T-helper 9 cell (primary cell): Measurements from ENCODE around the gene NDUFB6.
A peak's percentile ranks its signal among the peaks of the same experiment; 100 is the strongest.
"Not testable (repeated sequence)": the region's sequence is repeated elsewhere in the genome, so short reads cannot be mapped to it uniquely, and the experiment has no call there.

ENCODE experiments used
- DNase-seq: peaks from one replicate; pipeline ENCODE4 v3.0.0-alpha.2; 2020

Gene NDUFB6

DNA sequence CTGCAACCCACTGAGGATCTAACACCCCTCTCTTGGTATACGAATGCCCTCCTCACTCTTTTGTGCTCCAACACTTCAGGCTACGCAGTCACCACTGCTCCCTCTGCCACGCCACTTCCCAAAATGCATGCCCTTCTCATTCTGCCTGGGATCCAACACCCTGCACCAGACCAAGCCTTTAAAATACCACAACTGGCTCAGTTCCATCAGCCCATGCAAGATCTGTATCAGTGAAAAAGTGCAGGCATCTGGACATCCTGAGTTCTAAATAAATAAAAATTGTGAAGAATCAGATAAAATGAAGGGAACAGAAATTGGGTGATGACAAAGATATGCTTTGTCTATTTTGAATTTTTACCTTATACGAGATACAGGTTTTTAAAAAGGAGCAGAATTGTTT, 2.7 kb downstream of the NDUFB6 start:
- no peak for DNase-seq

DNA sequence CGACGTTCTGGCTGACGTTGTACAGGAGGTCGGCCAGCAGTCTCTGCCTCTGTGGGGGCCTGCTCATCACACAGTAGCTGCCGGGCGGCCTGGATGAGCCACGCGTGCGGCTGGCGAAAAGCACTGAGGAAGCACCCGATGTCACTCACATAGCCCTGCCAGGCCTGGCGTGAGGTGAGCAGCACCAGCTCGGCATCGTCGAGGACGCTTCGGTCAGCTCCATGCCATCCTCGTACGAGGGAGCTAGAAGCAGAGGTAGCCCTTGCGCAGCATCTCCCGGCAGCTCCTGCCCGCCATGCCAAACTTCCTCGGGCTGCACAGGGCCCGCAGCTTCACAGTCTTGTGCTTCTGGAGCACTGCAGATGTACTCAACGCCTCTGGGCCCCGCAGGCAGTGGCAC, 6.2 kb downstream of the NDUFB6 start:
- no peak for DNase-seq

DNA sequence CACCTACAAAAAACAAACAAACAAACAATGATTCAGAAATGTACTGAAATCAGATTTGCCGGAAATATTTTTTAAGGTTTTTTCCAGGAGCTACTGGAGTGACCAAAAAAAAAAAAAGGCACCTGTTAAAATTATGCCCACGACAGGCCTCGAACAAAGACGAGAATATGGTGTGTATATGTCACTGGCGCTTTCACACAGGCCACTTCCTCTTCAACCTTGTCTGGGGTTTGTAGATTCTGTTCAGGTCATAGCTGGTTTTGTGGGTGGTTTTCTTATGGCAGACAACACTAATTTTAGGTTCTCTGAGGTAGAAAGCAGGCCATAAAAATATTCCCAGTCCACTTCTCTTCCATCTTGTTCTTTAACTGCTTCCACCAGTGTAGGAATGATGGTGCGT, 7.0 kb downstream of the NDUFB6 start:
- DNase-seq: no peak

DNA sequence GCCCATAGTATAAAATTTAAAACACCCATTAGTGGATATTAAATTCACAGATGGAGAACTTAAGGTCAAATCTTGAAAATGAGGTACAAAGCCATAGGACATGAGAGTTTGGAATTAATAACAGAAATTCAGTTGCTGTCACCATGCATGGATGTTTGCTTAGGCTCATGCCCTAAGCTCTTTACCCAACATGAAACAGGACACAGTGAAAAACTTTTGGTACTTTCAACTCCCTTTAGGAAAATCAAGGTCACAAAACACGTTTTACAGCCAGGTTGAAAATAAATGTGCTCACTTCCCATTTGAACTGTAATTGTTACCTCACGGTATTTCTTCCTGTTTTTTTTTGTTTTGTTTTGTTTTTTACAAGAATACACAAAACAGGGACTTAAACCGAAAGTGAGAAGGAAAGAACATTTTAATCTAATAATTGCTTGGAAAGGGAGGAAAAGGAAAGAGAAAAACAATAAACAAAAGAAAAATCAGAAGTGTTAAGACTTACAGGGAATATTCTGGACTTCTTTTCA, 14.5 kb downstream of the NDUFB6 start:
- DNase-seq: no peak

DNA sequence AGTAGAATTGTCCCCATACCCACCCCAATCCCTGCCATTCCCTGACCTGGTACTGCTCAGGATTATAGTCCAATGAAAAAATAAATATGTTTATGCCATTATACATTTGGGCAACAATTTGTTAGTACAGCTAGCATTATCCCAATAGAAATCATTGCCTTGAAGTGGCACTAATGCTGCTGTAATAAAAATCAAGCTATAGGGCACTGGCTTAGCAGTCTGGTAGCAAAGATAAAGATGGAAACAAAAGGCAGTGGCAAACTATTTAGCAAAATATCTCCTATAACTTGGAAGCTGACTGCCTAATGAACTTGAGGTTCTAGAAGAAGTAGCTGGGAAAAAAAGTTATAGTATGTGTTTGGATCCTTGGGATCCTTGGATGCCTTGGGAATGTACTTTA, 18.4 kb downstream of the NDUFB6 start:
- DNase-seq: no peak

DNA sequence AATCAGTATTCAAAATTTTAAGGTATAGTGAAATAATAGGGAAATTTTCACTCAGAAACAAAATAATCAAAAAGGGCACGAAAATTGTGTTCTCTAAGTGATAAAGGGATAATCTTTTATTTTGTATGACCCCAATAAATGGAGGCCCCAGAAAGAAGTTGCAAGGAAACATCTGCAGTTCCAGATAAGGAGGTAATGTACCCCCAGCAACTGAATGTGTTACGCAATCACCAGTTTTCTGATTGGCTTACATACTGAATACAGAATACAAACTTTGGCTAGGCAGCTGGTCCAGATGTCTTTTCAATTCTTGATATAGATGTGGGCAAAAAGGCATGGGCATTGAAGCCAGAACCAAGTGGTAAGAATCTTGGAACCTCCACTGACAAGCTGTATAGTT, 18.9 kb downstream of the NDUFB6 start:
- no peak for DNase-seq

DNA sequence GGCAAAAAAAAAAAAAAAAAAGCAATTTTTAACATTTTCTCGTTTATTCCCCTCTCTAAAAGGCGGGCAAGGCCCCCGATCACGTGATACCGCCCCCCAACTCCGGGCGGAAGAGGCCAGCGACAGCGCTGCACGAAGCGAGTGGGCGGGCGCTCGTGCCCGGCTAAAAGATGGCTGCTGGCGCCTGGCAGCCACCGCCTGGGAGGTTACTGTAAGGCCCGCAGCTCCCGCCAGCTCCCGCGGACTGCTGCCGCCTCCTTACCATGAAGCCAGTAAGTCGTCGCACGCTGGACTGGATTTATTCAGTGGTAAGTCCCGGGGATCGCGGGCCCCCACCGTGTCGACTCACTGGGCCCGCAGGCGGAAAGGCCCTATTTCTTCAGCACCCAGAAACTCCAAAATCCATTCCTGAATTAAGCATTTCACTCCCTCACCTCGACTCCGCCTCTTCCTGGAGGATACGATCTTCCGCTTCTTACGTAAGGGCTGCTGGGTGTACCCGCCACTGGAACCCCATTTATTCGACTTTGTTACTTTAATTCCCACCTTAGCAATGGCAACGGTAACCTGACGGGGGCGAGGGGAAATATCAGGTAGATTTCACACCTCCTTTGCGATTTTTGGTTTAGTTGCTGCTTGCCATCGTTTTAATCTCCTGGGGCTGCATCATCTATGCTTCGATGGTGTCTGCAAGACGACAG, 20.6 kb downstream of the NDUFB6 start, which contains the start of the genes SMIM27 and TOPORS:
Gene SMIM27 (plus strand): TSS at position 156 of the 701 bp plus-strand sequence. CDS start 108 bp downstream, at position 264.
Gene TOPORS (minus strand): TSS at position 415 of the 701 bp plus-strand sequence. CDS start 150 bp downstream, at position 265.
- DNase-seq: peak; percentile 86

DNA sequence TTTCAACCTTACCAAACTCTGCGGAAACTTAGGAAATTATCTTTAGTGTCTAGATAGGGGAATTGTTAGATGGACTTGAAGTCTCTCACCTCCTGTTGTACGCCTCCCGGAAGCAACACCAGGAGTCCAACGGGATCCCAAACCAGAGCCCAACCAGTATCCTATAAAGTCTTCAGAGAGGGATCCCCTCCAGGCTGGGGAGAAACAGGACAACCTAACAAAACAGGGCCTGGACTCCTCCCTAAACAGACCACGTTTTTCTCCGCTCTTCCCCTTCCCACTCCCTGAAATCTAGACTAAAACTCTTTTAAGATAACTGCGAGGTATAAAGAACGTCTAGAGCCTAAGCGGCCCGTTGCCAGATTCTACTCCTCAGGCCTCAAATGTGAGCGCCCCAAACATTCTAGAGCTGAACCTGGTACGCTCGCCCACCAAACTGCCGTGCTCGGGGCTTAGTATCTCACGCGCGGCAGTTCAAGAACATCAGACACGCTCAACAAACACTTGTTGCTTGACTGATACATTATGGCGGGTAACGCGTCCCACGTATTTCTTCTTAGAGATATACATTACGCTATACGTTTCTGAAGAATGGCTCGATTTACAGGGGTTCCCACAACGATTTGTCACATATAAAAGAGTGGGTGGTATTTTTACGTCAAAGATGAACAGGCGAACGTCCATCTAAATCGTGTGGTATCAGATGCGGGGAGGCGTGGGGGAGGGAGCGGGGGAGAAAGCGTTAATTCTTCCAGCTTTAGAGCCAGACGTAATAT, 21.5 kb downstream of the NDUFB6 start:
- DNase-seq: peak; percentile 19

DNA sequence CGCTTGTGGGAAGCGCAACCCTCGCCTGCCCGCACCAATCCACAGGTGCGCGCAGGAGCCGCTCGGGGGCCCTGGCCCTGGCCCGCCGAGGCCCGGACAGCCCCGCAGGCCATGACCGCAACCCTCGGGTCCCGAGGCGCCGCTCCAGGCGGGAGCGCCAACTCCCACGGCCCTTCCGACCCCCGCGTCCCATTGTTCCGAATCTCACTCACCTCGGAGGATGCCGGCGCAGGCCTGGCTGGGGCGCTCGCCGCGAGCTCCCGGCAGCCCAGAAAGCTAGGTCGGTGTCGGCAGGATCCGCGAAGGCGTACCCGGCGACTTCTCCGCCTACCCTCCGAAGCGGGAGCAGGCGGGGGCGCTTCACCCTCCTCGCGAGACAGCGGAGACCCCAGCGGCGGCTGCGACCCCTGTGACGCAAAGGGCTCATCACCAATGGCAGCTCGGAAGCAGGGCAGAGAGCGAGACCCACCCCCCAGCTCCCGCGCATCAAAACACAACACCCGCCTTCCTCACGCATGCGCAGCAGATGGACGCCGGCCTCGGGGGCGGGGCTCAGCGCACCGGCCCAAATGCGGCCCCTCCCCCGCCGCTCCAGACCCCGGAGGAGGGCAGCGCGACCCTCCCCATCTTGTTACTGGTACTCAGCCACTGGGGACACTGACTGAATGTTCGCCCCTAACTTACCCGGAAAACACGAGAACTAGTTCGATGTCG, 22.2 kb downstream of the NDUFB6 start:
- peak; percentile 94 for DNase-seq

DNA sequence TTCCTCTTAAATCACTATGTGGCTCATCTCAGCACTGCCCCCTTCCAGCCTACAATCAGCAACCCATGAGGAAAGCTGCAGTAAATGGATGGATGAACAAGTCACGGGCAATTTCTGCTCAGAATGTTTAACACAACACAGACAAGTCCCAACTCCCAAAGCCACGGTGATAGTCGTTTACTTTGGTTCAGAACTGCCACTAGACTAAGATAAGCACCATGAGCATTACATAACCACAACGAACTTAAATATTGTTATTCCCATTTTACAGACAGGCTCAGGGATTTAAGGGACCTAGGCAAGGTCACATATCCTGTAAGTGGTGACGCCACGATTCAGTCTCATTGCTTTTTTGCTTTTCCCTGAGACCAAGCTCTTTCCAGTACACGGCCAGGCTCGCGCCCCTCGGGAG, 22.8 kb downstream of the NDUFB6 start:
- no peak for DNase-seq

DNA sequence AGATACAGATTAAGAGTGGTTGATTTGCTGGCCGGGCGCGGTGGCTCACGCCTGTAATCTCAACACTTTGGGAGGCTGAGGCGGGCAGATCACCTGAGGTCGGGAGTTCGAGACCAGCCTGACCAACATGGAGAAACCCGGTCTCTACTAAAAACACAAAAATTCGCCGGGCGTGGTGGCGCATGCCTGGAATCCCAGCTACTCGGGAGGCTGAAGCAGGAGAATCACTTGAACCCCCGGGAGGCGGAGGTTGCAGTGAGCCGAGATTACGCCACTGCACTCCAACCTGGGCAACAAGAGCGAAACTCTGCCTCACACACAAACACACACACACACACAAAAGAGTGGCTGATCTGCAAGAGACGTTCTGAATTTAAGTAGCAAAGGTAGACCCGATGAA, 24.7 kb downstream of the NDUFB6 start:
- DNase-seq: not testable (repeated sequence)

DNA sequence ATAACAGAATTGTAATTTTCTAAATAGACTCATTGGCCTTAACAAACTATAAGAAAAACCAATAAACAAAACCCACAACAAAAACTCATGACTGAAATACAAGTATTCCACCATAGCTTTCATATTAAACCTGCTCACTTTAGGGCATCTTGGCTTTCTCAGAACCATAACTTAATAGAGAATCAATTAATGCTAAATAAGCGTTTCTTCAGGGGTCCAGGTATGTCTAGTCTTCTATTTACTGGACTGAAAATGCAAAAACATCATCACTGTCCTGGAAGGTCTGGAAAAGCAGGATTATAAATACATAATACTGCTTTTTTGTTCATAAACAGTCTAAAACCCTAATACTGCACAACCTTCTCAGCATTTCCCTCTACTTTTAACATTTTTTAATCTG, 27.1 kb downstream of the NDUFB6 start:
- no peak for DNase-seq

DNA sequence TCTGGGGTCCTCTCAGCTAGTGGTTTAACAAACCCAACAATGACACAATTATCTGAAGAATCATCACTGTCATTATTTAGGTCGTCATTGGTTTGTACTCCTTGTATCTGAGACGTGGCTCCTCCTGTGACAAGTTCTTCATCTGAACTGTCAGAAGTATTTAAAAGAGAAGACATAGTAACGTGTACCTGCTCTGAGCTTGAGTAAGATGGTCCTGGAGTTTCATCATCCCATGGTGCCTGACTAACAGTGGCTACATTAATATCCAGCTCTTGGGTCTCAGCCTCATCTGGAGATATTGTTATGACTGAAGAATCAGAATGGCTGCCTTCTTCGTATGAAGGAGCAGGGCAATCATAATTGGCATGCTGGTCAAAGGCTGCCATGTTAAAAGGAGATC, 29.9 kb downstream of the NDUFB6 start:
- no peak for DNase-seq

DNA sequence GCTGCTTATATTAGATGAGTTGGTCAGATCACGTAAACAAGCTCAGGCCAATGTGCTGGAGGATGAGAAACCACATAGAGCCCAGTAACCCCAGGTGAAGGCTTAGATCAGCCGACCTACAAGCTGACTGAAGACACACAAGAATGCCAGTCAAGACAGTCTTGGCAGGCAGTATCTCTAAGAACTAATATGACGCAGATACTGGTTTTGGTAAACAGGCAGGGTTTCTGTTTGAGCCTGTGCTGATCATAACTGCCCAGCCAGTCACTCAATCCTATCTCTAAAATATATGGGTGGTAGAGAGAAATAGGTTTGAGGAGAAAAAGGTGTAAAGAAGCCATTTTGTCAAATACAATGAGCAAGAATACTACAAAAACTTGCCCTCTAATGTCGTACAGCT, 39.1 kb downstream of the NDUFB6 start:
- no peak for DNase-seq

DNA sequence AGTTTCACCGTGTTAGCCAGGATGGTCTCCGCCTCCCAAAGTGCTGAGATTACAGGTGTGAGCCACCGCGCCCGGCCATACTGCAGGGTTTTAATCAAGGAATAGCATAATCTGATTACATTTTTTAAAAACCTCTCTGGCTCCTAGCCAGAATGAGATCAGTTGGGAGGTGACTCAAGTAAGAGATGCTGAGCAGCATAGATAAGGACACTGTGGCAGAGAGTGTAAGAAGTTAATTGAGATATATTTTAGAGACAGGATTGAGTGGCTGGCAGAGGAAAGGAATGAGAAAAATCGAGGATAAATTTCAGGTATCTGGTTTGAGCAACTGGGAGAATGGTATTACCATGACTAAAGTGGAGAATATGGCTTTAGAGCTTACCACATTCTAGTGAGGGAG, 39.6 kb downstream of the NDUFB6 start:
- no peak for DNase-seq

DNA sequence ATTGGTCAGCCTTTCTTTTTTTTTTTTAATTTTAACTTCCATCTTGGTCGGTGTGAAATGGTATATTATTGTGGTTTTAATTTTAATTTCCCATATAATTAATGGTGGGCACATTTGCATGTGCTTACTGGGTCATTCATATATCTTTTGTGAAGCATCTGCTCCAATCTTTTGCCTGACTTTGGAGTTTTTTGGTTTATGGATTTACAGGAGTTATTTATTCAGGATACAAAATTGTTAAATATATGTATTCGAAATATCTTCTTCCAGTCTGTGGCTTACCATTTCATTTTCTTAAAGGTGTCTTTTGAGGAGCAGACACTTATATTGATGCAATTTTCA, 46.3 kb downstream of the NDUFB6 start:
- DNase-seq: no peak

DNA sequence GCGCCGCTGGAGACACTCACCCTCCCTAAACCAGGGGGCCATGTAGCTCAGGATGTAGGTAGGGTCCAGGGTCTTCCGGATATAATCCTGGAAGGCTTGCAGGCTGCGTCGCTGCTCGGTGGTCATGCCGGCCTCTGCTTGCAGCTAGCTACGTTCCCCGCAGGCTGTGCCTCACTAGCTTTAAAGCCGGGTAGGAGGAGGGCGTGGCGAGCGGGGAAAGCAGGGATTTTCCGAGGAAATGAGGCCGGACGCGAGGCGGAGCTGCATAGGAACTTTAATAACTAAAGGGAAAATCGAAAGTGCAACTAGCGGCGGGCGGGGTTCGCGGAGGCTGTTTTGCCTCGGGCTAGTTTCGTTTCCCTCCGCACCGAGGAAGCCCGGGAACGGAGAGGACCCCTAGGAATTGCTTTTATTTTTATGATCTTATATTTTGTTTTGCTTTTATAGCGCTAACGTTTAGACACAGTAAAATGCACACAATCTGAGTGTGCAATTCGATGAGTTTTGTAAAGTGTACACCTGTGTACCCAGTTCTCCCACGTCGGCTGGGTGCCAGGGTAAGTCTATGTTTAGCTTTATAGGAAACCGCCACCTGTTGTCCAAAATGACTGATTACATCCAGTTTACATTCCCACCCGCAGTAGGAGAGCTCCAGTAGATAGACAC, 46.8 kb downstream of the NDUFB6 start, which contains the start of gene RIGI:
Gene RIGI (minus strand): TSS at position 156 of the 666 bp plus-strand sequence. CDS start 30 bp downstream, at position 126.
- DNase-seq: peak; percentile 80

DNA sequence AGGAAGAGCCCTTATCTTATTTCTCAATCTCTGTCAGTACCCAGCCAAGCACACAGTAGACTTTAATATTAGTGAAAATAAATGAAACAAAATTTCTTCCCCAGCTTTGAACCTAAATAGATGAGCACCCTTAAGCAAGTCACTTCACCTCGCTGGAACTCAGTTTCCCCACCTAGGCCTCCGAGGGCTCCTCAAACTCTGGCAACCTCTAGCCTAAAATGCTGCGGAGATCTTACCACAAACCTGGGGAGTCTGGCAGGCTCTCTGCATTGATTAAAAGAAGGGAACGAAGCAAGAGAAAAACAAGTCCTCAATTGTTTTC, 47.3 kb downstream of the NDUFB6 start:
- no peak for DNase-seq

DNA sequence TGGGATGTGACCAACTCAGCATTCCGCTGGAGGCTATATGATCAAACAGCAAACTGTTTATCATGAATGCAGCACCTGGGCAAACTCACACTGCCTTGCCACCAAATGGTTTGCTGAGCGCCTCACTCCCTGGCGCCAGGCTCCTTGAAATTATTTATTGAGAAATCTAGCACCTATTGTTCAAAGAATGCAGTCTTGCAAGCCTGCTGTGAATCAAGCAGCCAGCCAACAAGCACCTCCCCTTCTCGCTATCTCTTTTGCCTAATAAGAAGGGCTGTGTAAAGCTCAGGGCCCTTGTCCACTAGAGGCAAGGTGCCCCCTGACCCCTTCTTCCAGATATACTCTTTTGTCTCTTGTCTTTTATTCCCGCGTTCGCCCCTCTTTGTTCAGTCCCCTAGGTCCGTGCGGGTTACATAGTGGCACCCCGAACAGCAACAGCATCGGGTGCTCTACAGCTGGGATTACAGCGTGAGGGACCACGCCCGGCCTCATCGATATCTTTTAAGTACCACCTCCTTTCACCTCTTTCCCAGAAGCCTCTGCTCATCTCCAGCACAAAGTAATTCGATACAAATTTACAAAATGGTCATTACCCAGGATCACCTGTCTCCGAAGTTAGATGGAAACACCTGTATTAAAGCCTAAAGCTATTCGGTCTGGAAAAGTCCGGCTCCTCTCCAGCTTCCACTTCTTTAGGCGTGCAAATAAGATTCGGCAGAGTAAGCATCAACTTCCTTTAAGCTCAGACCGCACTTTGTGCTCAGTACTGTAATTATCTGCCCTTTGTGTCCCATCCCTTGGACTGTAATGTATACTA, 47.9 kb downstream of the NDUFB6 start:
- no peak for DNase-seq

DNA sequence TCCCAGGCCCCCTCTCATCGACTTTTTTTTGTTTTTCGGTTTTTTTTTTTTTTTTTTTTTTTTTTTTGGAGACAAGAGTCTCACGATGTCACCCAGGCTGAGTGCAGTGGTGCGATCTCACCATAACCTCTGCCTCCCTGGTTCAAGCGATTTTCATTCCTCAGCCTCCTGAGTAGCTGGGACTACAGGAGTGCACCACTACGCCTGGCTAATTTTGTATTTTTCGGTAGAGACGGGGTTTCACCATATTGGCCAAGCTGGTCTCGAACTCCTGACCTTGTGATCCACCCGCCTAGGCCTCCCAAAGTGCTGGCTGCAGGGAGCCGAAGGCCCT, 48.4 kb downstream of the NDUFB6 start:
- not testable (repeated sequence) for DNase-seq

DNA sequence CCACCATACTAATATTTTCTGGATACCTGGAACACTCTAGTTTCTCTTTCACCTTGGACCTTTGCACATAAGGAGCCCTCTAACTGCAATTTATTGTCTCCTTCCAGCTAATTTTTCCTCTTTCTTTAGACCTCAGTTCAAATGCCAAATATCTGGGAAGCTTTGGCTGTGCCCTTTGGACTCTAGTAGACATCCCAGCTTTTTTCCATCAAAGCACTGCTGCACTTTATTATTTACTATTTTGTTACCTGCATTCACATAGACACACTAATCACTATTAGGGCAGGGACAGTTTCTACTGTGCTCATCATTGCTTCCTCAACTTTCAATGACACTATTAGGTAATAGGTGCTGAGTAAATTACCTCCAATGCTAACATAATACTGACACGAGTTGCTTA, 49.0 kb downstream of the NDUFB6 start:
- no peak for DNase-seq

DNA sequence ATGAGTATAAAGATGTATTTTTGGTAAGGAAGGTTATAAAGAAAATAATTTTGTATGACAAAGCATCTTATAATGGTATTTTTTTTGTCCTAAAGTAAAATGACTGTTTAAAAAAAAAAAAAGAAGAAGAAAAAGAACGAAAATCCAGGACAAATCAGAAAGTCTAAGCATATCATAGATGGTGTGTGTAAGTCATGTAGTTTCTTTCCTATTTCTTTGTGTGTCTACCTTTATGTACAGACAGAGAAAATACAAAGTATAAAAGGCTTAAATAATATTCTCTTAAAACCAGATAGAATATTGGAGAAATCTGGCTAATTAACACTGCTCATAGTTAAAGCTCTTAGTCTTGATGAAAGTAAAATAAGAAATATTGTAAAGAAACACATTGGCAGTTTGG, 54.7 kb downstream of the NDUFB6 start:
- DNase-seq: no peak
